Keratinocyte (primary cell): ENCODE data around the gene MRPL34.

Source experiments
- EZH2 ChIP-seq: IDR thresholded peaks from one replicate; pipeline ENCODE4 v1.6.1; 2012; ENCODE audit warnings: inconsistent platforms, mild to moderate bottlenecking, low read length, moderate library complexity
- TF ChIP-seq, protein P1 (sequence below), 3 experiments: IDR thresholded peaks in 1 of 3; conservative IDR thresholded peaks in 1 of 3; optimal IDR thresholded peaks in 1 of 3; 2 replicates in 2 of 3; 3 replicates in 1 of 3; pipeline versions ENCODE3 to v1.5.1; 2011; ENCODE audit warnings: low read length in 3 of 3, mild to moderate bottlenecking in 3 of 3, moderate library complexity in 2 of 3, control low read depth in 1 of 3, inconsistent platforms in 1 of 3; ENCODE audit not compliant: insufficient read depth in 2 of 3; ENCODE audit errors: extremely low read depth in 1 of 3

- TF ChIP-seq, protein P1, sequence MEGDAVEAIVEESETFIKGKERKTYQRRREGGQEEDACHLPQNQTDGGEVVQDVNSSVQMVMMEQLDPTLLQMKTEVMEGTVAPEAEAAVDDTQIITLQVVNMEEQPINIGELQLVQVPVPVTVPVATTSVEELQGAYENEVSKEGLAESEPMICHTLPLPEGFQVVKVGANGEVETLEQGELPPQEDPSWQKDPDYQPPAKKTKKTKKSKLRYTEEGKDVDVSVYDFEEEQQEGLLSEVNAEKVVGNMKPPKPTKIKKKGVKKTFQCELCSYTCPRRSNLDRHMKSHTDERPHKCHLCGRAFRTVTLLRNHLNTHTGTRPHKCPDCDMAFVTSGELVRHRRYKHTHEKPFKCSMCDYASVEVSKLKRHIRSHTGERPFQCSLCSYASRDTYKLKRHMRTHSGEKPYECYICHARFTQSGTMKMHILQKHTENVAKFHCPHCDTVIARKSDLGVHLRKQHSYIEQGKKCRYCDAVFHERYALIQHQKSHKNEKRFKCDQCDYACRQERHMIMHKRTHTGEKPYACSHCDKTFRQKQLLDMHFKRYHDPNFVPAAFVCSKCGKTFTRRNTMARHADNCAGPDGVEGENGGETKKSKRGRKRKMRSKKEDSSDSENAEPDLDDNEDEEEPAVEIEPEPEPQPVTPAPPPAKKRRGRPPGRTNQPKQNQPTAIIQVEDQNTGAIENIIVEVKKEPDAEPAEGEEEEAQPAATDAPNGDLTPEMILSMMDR (optimal IDR thresholded peaks at IDR 0.05 in 1 of 3, IDR thresholded peaks at IDR 0.05 in 1 of 3, conservative IDR thresholded peaks at IDR 0.05 in 1 of 3; ENCODE audit: extremely low read depth in 1 of 3, insufficient read depth in 2 of 3, low read length in 3 of 3), result no peak
- TF ChIP-seq EZH2, result no peak
These were observed 41.7 kb downstream of the MRPL34 start for GRCh38 chr19:17347361-17347760.
